HG03095 (cell line): Measurements from ENCODE around the gene FOXD1.
"Not testable (repeated sequence)": the region's sequence is repeated elsewhere in the genome, so short reads cannot be mapped to it uniquely, and the experiment has no call there.

Experiments
- ATAC-seq: cut with Tn5 transposase; IDR thresholded peaks from one replicate; pipeline ENCODE4 v1.9.1; 2021; ENCODE audit warnings: moderate library complexity; ENCODE audit not compliant: unreplicated experiment

FOXD1 gene

GRCh38 chr5:73464016-73464745 lies 15.6 kb upstream of the FOXD1 start:
- ATAC-seq: no peak

DNA sequence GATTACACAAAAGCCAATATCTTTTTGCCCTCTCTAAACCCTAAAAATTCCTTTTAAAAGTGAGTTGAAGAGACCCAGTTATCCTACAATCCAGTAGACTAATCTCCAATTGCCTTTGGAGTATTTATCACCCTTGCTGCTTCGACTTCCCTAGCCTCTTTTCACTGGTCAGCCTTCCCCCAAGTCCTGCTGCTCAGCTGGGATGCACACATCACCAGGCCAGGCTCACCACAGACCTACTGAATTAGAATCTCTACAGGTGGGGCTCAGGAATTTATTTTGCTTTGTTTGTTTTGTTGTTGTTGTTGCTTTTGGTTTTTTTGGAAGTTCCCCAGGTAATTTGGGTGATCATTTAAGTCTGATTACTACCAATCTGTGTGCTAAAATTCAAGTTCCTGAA lies 11.6 kb upstream of the FOXD1 start:
- ATAC-seq: no peak

DNA sequence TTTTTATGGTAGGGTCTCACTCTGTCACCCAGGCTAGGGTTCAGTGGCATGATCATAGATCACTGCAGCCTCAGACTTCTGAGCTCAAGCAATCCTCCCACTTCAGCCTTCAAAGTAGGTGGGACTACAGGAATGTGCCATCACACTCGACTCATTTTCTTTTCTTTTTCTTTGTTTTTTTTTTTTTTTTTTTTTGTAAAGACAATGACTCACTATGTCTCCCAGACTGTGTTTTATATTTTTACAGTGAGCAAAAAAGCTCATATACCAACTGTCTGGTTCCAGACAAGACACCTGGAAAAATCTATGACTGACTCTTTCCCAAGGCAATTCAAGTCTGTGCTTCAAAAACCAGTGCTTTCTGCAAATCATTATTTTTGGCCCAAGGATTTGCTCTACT lies 10.8 kb upstream of the FOXD1 start:
- ATAC-seq: no peak

- ATAC-seq: not testable (repeated sequence)
Measured at GRCh38 chr5:73456462-73456861, 7.9 kb upstream of the FOXD1 start.

DNA sequence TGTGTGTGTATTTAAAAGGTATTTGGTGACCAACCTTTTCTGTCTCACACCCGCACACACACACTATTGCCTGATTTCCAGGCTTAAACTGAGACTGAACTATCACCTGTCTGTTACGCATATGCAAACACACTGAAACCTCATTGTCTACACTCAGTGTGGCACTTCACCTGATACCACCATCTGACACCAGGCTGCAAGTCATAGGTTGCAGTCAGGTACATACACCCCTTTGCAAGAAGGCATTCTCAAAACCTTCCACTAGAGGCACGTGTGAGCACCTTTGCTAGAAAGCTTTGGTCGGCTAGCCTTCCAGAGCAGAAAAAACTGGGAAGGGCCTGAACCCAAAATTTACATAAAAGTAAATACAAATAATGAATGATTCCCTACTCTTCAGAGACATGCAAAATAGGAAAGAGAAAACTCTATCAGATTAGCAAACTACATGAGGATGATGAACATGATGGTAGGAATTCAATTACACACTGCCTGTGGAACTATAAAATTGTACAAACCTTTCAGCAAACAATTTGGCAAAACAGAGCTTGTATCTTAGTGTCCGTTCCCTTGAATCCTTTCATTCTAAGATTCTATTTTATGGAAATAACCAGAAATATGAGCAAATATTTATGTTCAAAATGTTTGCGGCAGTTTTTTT lies 5.9 kb upstream of the FOXD1 start:
- ATAC-seq: no peak

DNA sequence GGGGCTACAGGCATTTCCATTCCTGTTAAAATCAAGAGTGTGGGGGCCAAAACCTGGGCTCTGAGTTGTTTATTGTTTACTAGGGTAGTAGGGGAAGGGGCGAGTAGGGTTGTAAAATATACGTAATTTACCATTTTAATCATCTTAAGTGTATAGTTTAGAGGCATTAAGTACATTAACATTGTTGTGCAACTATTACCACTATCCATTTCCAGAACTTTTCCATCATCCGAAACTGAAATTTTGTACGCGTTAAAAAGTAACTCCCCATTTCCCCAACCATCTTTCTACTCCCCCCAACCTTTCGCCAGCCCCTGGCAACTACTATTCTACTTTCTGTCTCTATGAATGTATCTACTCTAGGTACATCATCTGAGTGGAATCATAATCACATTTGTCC lies 3.6 kb upstream of the FOXD1 start:
- no peak for ATAC-seq

DNA sequence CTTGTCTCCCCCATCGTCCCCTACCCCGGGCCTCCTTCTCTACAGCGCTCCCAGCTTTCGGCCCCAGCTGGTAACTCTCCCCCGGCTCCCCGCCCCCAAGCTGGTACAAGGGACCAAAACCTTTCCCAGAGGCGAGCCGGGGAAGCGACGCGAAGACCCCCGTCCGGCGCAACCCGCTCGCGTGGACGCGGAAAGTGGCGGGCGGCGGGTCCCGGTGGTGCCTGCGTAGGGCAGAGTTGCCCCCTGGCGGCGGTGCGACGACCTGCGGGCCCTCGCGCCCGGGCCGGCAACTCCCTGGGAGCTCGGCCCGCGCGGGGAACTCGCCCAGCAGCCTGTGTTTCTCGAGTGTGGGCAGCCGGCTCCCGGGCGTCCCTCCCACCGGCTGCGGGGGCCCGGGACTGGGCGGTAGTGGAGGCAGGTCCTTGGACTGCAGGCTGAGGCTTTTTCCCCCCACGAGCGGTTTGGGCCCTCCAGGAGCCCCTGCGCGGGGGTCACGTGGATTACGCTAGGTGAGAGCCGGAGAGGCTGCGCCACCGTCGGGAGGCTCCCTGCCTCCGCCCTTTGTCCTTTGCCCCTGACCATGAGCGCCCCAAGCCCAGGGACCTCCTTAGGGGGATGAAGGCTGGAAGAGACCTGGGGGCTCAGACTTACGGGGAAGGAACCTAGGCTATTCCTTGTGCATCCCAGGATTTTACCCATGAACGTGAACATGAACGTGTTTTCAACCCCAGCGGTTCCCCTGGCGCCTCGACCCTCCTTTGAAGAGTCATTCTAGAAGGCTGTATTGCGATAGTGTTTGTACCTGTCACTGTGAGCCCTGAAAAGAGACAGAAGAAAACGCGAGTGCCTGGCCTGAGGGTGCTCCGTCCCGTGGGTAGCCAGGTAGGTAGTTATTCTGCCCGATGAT lies 2.9 kb upstream of the FOXD1 start:
- ATAC-seq: no peak

GRCh38 chr5:73450672-73451223 lies 2.2 kb upstream of the FOXD1 start:
- no peak for ATAC-seq

- ATAC-seq: no peak
Measured at GRCh38 chr5:73450137-73450536, 1.6 kb upstream of the FOXD1 start.

DNA sequence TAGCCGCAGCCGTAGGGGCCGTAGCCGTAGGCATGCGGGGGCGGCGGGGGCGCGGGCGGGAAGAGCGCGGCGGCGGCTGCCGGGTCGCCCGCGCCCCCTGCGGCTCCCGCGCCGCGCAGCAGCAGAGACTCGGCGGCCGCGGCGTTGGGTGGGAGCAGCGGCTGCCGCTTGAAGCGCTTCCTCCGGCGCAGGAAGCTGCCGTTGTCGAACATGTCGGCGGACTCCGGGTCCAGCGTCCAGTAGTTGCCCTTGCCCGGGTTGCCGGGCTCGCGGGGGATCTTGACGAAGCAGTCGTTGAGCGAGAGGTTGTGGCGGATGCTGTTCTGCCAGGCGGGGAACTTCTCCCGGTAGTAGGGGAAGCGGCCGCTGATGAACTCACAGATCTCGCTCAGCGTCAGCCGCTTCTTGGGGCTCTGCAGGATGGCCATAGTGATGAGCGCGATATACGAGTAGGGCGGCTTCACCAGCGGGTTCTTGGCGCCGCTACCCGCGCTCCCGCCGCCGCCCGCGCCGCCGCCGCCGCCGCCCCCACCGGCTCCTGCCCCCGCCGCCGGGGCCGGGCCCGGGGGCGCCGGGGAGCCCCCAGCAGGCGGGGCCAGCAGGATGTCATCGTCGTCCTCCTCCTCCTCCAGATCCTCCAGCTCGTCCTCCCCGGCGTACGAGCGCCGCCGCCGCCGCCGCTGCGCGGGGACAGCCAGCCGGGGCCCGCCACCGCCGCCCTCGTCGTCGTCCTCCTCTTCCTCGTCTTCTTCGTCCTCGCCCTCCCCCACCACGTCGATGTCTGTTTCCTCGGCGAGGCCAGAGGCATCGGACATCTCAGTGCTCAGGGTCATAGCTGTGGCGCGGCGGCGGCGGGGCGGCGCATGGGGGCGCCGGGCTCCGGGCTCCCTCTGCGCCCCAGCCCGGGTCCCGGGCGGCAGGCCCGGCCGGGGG lies 781 bp downstream of the FOXD1 start:
- ATAC-seq: peak; percentile 26

GRCh38 chr5:73446631-73447529 lies 1.7 kb downstream of the FOXD1 start:
- no peak for ATAC-seq

- no peak for ATAC-seq
Measured at GRCh38 chr5:73445665-73446630, 2.6 kb downstream of the FOXD1 start.

DNA sequence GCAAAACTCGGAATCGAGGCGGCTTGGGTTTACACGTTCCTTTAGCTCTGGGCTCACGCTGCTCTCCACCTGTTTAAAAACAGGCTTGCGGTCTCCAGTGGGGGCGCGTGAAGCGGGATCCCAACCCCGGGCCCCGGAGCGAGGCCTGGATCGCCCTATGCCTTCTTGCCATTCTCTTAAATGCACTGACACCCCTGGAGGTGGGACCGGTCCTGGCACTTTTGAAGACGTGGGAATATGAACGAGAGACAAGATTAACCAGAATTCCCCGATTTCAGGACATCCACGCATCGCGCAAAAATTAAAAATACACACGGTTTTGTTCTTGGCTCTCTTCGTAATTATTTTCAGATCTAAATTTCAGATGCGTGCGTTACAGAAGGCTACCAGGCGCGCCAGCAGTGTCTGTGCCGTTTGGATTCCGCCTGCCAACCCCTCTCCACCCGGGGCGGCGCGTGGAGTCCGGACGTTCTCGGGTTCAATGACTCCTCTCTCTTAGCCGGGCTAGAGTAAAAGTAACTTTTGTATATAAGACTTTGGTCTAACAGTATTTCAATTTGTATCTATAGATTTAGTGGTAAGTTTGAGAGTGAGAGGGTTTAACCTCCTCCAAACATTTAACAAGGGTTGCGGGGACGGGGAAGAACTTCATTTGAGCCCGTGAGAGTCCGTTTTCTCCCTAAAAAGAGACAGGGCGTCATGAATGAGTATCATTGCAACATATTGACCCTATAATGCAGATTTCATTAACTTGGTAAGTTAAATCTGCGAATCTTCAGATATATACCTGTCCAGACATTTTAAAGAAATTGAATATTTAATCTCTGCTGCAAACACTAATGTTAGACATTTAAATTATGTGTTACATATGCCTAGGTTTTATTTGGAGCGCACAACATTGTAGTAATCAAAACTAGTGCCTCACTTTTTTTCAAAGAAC lies 3.8 kb downstream of the FOXD1 start:
- no peak for ATAC-seq

DNA sequence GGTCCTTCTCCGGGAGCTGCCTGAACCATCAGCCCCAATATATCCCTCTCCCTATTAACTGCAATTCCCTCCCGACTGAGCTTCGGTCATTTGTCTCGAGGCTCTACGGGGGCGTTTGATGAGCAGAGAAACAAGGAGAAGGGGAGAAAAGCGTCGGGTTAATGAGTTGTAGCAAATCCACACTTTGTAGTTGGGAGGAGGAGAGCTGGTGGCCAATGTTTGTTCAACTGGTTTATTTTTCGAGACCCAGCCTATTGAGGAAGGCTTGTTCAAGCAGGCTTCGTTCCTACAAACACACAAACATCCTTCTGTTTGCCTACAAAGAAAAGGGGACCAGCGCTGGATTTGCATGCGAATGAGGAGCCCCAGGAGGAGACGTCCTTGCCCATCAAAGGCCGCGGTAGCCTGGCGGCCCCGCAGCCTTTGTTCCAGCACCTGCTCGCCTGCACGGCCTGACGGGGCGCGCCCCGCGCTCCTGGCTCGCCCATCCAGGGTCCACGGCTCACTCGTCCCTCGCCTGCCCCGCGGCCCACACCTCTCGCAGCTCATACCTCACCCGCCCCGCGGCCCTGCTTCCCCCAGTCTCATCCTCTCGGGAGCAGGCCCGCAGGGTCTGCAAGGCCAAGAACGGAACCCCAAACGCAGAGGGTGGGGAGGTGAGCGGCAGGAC lies 4.6 kb downstream of the FOXD1 start:
- ATAC-seq: no peak

DNA sequence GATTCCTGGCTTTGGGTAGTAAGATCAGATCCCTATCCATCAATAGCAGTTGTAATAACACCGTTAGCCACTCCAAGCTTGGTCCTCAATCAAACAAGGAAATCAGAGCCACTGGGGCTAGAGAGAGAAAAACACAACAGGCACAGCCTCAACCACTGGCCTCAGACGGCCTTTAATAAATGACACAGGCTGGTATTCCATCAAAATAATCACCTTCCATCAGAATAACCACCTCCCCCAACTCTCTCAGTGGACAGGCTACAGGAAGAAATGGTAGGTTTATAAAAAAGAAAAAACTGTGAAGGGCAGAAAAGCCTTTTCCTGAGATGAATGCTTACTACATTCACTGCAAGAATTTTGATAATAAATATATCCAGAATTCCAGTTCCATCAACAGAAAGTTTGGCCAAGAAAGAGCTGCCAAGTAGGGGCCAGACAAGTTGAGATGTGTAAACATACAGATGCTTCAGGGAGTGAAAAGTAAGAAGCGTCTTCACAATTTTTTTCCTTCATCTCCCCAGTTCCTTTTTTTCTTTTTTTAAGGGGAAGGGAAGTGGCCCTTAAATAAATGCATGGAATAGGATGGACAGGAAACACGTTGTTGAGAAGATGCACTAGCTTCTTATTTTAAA lies 5.5 kb downstream of the FOXD1 start:
- no peak for ATAC-seq

DNA sequence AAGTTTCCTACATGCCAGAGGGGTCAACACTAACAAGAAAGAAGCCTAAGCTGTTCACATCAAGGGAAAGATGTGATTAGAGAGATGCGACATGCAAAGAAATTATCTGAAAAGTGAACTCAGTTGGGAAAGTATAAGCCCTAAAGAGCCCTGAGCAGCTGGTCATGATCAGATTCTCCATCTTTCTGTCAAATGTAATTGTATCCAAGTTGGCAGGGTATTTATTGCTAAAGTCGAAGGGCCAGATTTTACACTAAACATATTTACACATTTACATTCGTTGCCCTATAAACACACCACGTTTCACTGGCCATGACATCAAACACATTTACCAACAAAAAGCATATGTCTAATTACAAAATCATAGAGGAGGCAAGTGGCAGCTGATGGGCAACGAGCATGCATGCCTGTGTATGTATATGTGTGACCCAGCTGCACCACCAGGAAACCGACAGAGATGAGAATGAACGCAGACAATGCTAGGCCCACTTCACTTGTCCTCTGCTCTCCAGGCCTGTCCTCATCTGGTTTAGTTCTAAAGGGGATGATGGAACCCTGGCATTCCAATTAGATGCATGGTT lies 6.3 kb downstream of the FOXD1 start:
- no peak for ATAC-seq
